Naive thymus-derived CD4-positive, alpha-beta T cell (primary cell): ENCODE data around the gene DNAAF2. TPM values are rescaled to one million over a fixed set of nuclear protein-coding genes. Genes with fewer than 3 reads are reported as not detected.

ENCODE experiments used
- ATAC-seq: fragments of 150-1000 bp; cut with Tn5 transposase; 2 replicates; pipeline ENCODE4 v1.10.0; 2021; ENCODE audit warnings: mild to moderate bottlenecking, moderate library complexity
- CTCF ChIA-PET: fragments of 350-600 bp; sonication (Branson Sonifier 250); formaldehyde crosslinking; loops from one replicate; lab custom pipeline; 2021; ENCODE audit warnings: antibody characterized with exemption; lab: Charles Lee
- POLR2A ChIA-PET: fragments of 350-600 bp; sonication (Branson Sonifier 250); formaldehyde crosslinking; loops from one replicate; lab custom pipeline; 2021; ENCODE audit warnings: antibody characterized with exemption, inconsistent platforms; lab: Charles Lee
- DNase-seq, 9 donors: peaks; one replicate each; pipeline versions ENCODE4 v3.0.0 to v3.0.0-alpha.2; 2020 to 2022; ENCODE audit warnings: mixed read lengths in 1 of 9
- H3K27ac ChIP-seq: one replicate; pipeline ENCODE4 v1.7.0; 2013; ENCODE audit warnings: mild to moderate bottlenecking, low read depth, low read length, moderate library complexity
- H3K27me3 ChIP-seq, 2 donors: one replicate each; pipeline ENCODE4 v1.7.0; 2013; ENCODE audit warnings: low read length in 2 of 2, mild to moderate bottlenecking in 2 of 2, moderate library complexity in 2 of 2; ENCODE audit not compliant: control insufficient read depth in 2 of 2, insufficient read depth in 2 of 2
- H3K36me3 ChIP-seq, 3 experiments: 1 replicate in 2 of 3; 2 replicates in 1 of 3; pipeline ENCODE4 v1.7.0; 2013; ENCODE audit warnings: low read length in 3 of 3, mild to moderate bottlenecking in 3 of 3, moderate library complexity in 1 of 3; ENCODE audit not compliant: insufficient read depth in 3 of 3, control insufficient read depth in 2 of 3
- H3K4me1 ChIP-seq, 2 donors: one replicate each; pipeline ENCODE4 v1.7.0; 2013; ENCODE audit warnings: low read length in 2 of 2, mild to moderate bottlenecking in 2 of 2, moderate library complexity in 1 of 2; ENCODE audit not compliant: control insufficient read depth in 2 of 2, insufficient read depth in 2 of 2
- H3K4me3 ChIP-seq: 2 replicates; pipeline ENCODE4 v1.7.0; 2013; ENCODE audit warnings: mild to moderate bottlenecking, low read length
- H3K9me3 ChIP-seq, 3 experiments: 1 replicate in 2 of 3; 2 replicates in 1 of 3; pipeline ENCODE4 v1.7.0; 2013; ENCODE audit warnings: low read length in 3 of 3; ENCODE audit not compliant: control insufficient read depth in 2 of 3
- H3K27ac Mint-ChIP-seq, 9 donors: one replicate each; pipeline ENCODE4 v1.8.0; 2020 to 2022; ENCODE audit warnings: mixed read lengths in 9 of 9, mild to moderate bottlenecking in 8 of 9, moderate library complexity in 5 of 9, inconsistent platforms in 2 of 9
- H3K27me3 Mint-ChIP-seq, 5 donors: one replicate each; pipeline ENCODE4 v1.8.0; 2021 to 2022; ENCODE audit warnings: mixed read lengths in 5 of 5, mild to moderate bottlenecking in 1 of 5
- H3K36me3 Mint-ChIP-seq, 5 donors: one replicate each; pipeline ENCODE4 v1.8.0; 2020 to 2022; ENCODE audit warnings: mixed read lengths in 5 of 5, mild to moderate bottlenecking in 3 of 5, inconsistent platforms in 1 of 5
- H3K4me1 Mint-ChIP-seq, 7 donors: one replicate each; pipeline ENCODE4 v1.8.0; 2020 to 2022; ENCODE audit warnings: mixed read lengths in 7 of 7, mild to moderate bottlenecking in 3 of 7, inconsistent platforms in 1 of 7
- H3K4me3 Mint-ChIP-seq, 10 donors: one replicate each; pipeline ENCODE4 v1.8.0; 2020 to 2022; ENCODE audit warnings: mild to moderate bottlenecking in 10 of 10, mixed read lengths in 10 of 10, moderate library complexity in 6 of 10, inconsistent platforms in 2 of 10
- H3K9me3 Mint-ChIP-seq, 11 donors: one replicate each; pipeline ENCODE4 v1.8.0; 2020 to 2022; ENCODE audit warnings: mixed read lengths in 11 of 11, mild to moderate bottlenecking in 4 of 11, inconsistent platforms in 1 of 11, moderate library complexity in 1 of 11
- intact Hi-C, 2 donors: fragments of 100-400 bp; cut with micrococcal nuclease; formaldehyde crosslinking; loops; one replicate each; pipeline ENCODE4 v1.15.1; 2023
- polyA plus RNA-seq, 2 donors: library from polyadenylated mRNA; unstranded; fragments of 300-500 nt; fragmentation: Illumina TruSeq; gene quantifications; one replicate each; pipeline ENCODE4 v1.2.3, GENCODE V29; 2021
- total RNA-seq, 6 experiments: library from RNA in 5 of 6; stranded (reverse) in 5 of 6; gene quantifications; 1 replicate in 5 of 6; 2 replicates in 1 of 6; pipeline ENCODE4 v1.2.3 and lab custom pipeline; 2021 to 2026

Gene DNAAF2
- total and polyA plus RNA-seq, 7 experiments from 2014 or later: 7.1 to 15.8 (median 10.1) TPM

- no peaks in the 10 kb centered on the region for H3K36me3 Mint-ChIP-seq
- ATAC-seq (no peak), DNase-seq (no peak)
- no peaks in the 10 kb centered on the region for H3K9me3 Mint-ChIP-seq
- ChIA-PET POLR2A (interaction anchor here (0.6 to 6.9 kb wide), 3 partner anchors 8 to 188 kb away, joined by 3 to 102 read pairs (median 6); partner anchors contain the start of gene RPS29), CTCF (no interaction called here)
- H3K4me3 Mint-ChIP-seq: no peak overlapping the region
- Histone ChIP-seq H3K36me3 (peaks cover 0 to 11% (median 0%) of the 10 kb centered on the region in 3 experiments), H3K4me3 (no peak overlapping the region), H3K27me3 (no peaks in the 10 kb centered on the region), H3K9me3 (no peaks in the 10 kb centered on the region), H3K4me1 (peaks cover 0 to 5% of the 10 kb centered on the region in 2 donors), H3K27ac (no peak overlapping the region)
- peak overlapping the region in 2 of 9 donors; percentile 8 to 21 for H3K27ac Mint-ChIP-seq
- intact Hi-C loops: no loop called here
- H3K27me3 Mint-ChIP-seq: no peaks in the 10 kb centered on the region
- H3K4me1 Mint-ChIP-seq: peaks cover 0 to 34% (median 23%) of the 10 kb centered on the region in 7 donors
Observed at GRCh38 chr14:49594347-49595091, 40.5 kb downstream of the DNAAF2 start.

- ChIA-PET POLR2A (interaction anchor here (6.9 kb wide), 1 partner anchor 7 kb away, joined by 102 read pairs; the partner anchor contains the start of gene RPS29), CTCF (no interaction called here)
- Histone ChIP-seq H3K27me3 (no peaks in the 10 kb centered on the region), H3K9me3 (no peaks in the 10 kb centered on the region), H3K27ac (no peak overlapping the region), H3K36me3 (no peaks in the 10 kb centered on the region), H3K4me3 (no peak overlapping the region), H3K4me1 (peaks cover 0 to 5% of the 10 kb centered on the region in 2 donors)
- H3K27ac Mint-ChIP-seq: no peak overlapping the region
- no peaks in the 10 kb centered on the region for H3K9me3 Mint-ChIP-seq
- H3K36me3 Mint-ChIP-seq: no peaks in the 10 kb centered on the region
- peaks cover 0 to 31% (median 17%) of the 10 kb centered on the region in 7 donors for H3K4me1 Mint-ChIP-seq
- intact Hi-C loops: no loop called here
- H3K4me3 Mint-ChIP-seq: no peak overlapping the region
- ATAC-seq (no peak), DNase-seq (no peak)
- no peaks in the 10 kb centered on the region for H3K27me3 Mint-ChIP-seq
Observed at GRCh38 chr14:49593016-49593415, 42.0 kb downstream of the DNAAF2 start.

DNA sequence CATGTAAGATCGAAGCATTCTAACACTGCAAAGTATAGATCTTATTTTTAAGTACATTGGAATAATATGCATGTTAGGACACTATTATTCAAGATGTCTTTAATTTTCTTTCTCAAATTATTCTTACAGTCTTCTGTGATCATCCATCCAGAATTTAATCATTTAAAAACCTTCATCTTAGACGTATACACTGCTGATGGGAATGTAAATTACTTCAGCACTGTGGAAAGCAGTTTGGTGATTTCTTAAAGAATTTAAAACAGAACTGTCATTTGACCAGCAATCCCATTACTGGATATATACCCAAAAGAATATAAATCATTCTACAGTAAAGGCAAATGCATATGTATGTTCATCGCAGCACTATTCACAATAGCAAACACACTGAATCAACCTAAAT, 45.7 kb downstream of the DNAAF2 start:
- Histone ChIP-seq H3K4me3 (no peak overlapping the region), H3K27ac (no peak overlapping the region), H3K9me3 (no peaks in the 10 kb centered on the region), H3K4me1 (peaks cover 3 to 9% of the 10 kb centered on the region in 2 donors), H3K36me3 (peaks cover 1 to 7% (median 6%) of the 10 kb centered on the region in 3 experiments), H3K27me3 (no peaks in the 10 kb centered on the region)
- Mint-ChIP-seq H3K36me3 (peaks cover 0 to 14% (median 8%) of the 10 kb centered on the region in 5 donors), H3K4me1 (peaks cover 2 to 32% (median 13%) of the 10 kb centered on the region in 7 donors), H3K27me3 (peaks cover 0 to 5% (median 0%) of the 10 kb centered on the region in 5 donors), H3K9me3 (peaks cover 0 to 12% (median 0%) of the 10 kb centered on the region in 11 donors), H3K4me3 (no peak overlapping the region), H3K27ac (peak overlapping the region in 2 of 9 donors; percentile 29 to 99)
- ChIA-PET POLR2A (interaction anchor here (1.3 kb wide), 1 partner anchor 31 kb away, joined by 5 read pairs; the partner anchor contains the start of genes MGAT2 and RPL36AL), CTCF (no interaction called here)
- intact Hi-C loops: loop anchor here (5.0 to 10.0 kb wide), 4 partner anchors 723 to 1655 kb away; partner anchors contain the start of genes MAP4K5 (in 2 of the 2), DMAC2L (in 1 of the 2), L2HGDH (in 1 of the 2) and TMX1 (in 1 of the 2)
- ATAC-seq: no peak
- no peak for DNase-seq

DNA sequence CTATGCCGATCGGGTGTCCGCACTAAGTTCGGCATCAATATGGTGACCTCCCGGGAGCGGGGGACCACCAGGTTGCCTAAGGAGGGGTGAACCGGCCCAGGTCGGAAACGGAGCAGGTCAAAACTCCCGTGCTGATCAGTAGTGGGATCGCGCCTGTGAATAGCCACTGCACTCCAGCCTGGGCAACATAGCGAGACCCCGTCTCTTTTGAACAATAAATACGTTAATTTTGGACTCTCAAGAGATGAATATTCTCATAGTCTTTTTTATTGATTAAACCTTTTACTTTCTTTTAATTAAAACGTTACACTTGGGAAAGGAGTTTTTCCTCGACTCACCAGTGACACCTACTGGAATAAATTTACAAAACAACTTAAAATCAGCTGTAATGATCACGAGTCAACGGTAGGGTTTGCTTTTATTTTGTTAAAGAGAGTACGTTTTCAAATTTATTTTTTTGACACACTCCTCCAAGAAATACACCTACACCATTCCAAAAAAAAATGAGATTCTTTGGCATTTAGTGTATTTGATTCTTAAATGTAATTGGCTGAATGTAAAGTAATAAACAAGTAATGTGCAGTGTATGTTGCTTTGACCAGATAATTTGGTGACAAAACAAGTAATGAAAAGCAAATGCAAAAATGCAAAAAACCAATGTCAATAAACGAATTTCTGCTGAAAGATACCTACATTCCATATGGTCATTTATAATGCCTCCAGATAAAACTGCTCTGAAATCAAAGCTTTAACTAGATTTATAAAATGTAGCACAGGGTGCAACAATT, 48.2 kb downstream of the DNAAF2 start:
- no peaks in the 10 kb centered on the region for H3K9me3 ChIP-seq
- H3K4me3 ChIP-seq: peak overlapping the region; percentile 98
- ATAC-seq: peak; percentile 67
- POLR2A ChIA-PET: interaction anchor here (0.5 to 6.6 kb wide), 19 partner anchors 10 to 1244 kb away, joined by 3 to 137 read pairs (median 6); partner anchors contain the start of genes DMAC2L, DNAAF2, KLHDC2 and L2HGDH
- peak in 8 of 9 donors; percentile 34 to 86 (median 78) for DNase-seq
- intact Hi-C loops: loop anchor here (1.0 to 10.0 kb wide), 19 partner anchors 11 to 1658 kb away; partner anchors contain the start of genes DMAC2L (in 2 of the 2), KLHDC2 (in 2 of the 2), L2HGDH (in 2 of the 2) and LRR1 (in 2 of the 2)
- H3K4me1 ChIP-seq: peaks cover 19 to 20% of the 10 kb centered on the region in 2 donors
- Mint-ChIP-seq H3K27ac (peak overlapping the region; percentile 90 to 100 (median 98)), H3K4me1 (peaks cover 25 to 52% (median 38%) of the 10 kb centered on the region in 7 donors), H3K36me3 (peaks cover 7 to 34% (median 28%) of the 10 kb centered on the region in 5 donors), H3K9me3 (peaks cover 0 to 12% (median 0%) of the 10 kb centered on the region in 11 donors), H3K27me3 (peaks cover 0 to 5% (median 0%) of the 10 kb centered on the region in 5 donors), H3K4me3 (peak overlapping the region; percentile 87 to 100 (median 94))
- H3K36me3 ChIP-seq: peaks cover 16 to 28% (median 16%) of the 10 kb centered on the region in 3 experiments
- CTCF ChIA-PET: interaction anchor here (0.5 to 3.5 kb wide), 13 partner anchors 9 to 1965 kb away, joined by 3 to 24 read pairs (median 4); partner anchors contain the start of genes DNAAF2, LRR1, MGAT2 and NEMF
- H3K27ac ChIP-seq: peak overlapping the region; percentile 84
- no peaks in the 10 kb centered on the region for H3K27me3 ChIP-seq

DNA sequence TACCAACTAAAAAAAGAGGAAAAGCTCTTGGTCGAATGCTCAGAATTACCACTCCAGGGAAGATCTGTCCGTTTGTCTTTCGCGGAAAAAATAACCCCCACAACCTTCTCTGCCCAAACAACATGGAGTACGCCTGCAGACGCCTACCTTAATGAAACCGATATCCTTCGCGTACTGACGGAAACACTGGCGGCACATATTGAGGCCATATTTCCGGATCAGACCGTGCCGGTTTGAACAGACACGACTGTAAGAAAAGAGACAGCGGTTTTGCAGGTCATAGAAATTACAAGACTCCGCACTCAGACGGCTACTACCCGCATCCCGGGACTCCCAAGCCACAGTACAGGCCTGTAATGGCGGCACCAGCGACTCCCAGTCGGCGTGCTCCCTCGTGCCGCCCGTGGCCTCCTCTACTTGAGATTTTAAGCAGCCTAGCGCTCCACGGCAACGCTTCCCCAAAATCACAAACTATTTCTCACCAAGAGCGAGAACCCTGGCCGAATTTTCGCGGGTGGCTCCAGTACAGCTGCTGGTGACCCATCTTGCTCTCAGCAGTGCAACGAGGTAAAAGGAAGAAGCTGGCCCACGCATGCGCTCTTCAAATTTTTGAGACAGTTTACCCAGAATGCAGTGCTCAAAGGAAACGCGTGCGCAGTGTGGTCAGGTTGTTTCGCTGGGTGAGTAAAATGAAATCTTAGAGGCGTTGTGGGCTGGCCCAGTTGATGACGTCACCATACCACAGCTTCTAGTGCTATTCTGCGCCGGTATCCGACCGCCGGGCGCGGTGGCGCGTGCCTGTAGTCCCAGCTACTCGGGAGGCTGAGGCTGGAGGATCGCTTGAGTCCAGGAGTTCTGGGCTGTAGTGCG, 49.0 kb downstream of the DNAAF2 start, which contains the start of gene RPS29:
RPS29 (minus strand) TSS at position 578 of the 870 bp plus-strand sequence; CDS start at position 544, 34 bp downstream.
- Histone ChIP-seq H3K4me1 (peaks cover 19 to 21% of the 10 kb centered on the region in 2 donors), H3K36me3 (peaks cover 16 to 28% (median 16%) of the 10 kb centered on the region in 3 experiments), H3K27me3 (no peaks in the 10 kb centered on the region), H3K27ac (peak within 1 kb of the TSS; percentile 84), H3K4me3 (peak within 1 kb of the TSS; percentile 98), H3K9me3 (no peaks in the 10 kb centered on the region)
- peak within 1 kb of the TSS; percentile 90 to 100 (median 98) for H3K27ac Mint-ChIP-seq
- intact Hi-C loops: loop anchor here (1.0 to 10.0 kb wide), 18 partner anchors 12 to 1659 kb away; partner anchors contain the start of genes DMAC2L (in 2 of the 2), KLHDC2 (in 2 of the 2), L2HGDH (in 2 of the 2) and LRR1 (in 2 of the 2)
- H3K27me3 Mint-ChIP-seq: peaks cover 0 to 5% (median 0%) of the 10 kb centered on the region in 5 donors
- DNase-seq (peak; percentile 97 to 99 (median 99)), ATAC-seq (peak; percentile 91)
- peak within 1 kb of the TSS; percentile 87 to 100 (median 94) for H3K4me3 Mint-ChIP-seq
- H3K9me3 Mint-ChIP-seq: peaks cover 0 to 12% (median 0%) of the 10 kb centered on the region in 11 donors
- H3K36me3 Mint-ChIP-seq: peaks cover 7 to 40% (median 32%) of the 10 kb centered on the region in 5 donors
- H3K4me1 Mint-ChIP-seq: peaks cover 33 to 60% (median 46%) of the 10 kb centered on the region in 7 donors
- ChIA-PET POLR2A (interaction anchor here (0.7 to 6.6 kb wide), 20 partner anchors 10 to 1244 kb away, joined by 3 to 137 read pairs (median 5); partner anchors contain the start of genes DMAC2L, DNAAF2, KLHDC2 and L2HGDH), CTCF (interaction anchor here (0.5 to 3.5 kb wide), 10 partner anchors 9 to 1965 kb away, joined by 3 to 24 read pairs (median 5); partner anchors contain the start of genes DNAAF2, LRR1, MGAT2 and NEMF)
